ENCODE measurements around the gene TMEM219.

TMEM219 gene

GRCh38 chr16:29992344-29992967 is 30.6 kb downstream of the TMEM219 start:
- no peak overlapping the region for H3K4me3 ChIP-seq
- H3K27ac ChIP-seq = peak overlapping the region in 2 of 21 experiments; percentile 14 to 24

- H3K27ac ChIP-seq = peak overlapping the region in 3 of 21 experiments; percentile 28 to 98 (median 94)
- H3K4me3 ChIP-seq = no peak overlapping the region
Measured at GRCh38 chr16:29993191-29993902, 31.5 kb downstream of the TMEM219 start.

- peak overlapping the region in 2 of 7 experiments; percentile 70 to 88 for H3K4me3 ChIP-seq
- H3K27ac ChIP-seq = peak overlapping the region in 14 of 21 experiments; percentile 85 to 98 (median 94)
Measured at GRCh38 chr16:29993903-29994599, 32.2 kb downstream of the TMEM219 start.

- Histone ChIP-seq H3K27ac (peak overlapping the region in 20 of 21 experiments; percentile 85 to 98 (median 94)), H3K4me3 (peak overlapping the region; percentile 70 to 90 (median 80))
Measured at GRCh38 chr16:29994600-29995323, 32.9 kb downstream of the TMEM219 start.

- peak within 1 kb of the TSS; percentile 70 to 90 (median 80) for H3K4me3 ChIP-seq
- peak within 1 kb of the TSS; percentile 70 to 98 (median 94) for H3K27ac ChIP-seq
Measured at GRCh38 chr16:29995324-29995910, 33.5 kb downstream of the TMEM219 start, which contains the start of gene HIRIP3. TSS of gene HIRIP3 (minus strand) at chr16:29995617. CDS start at chr16:29995605, 12 bp downstream.

GRCh38 chr16:29995911-29996765 is 34.3 kb downstream of the TMEM219 start, which contains the start of gene INO80E:
TSS of gene INO80E (plus strand) at chr16:29996241. CDS start at chr16:29996311, 70 bp downstream.
- peak within 1 kb of the TSS; percentile 70 to 90 (median 80) for H3K4me3 ChIP-seq
- H3K27ac ChIP-seq = peak within 1 kb of the TSS; percentile 70 to 98 (median 94)

- Histone ChIP-seq H3K4me3 (peak overlapping the region; percentile 70 to 90 (median 80)), H3K27ac (peak overlapping the region in 18 of 21 experiments; percentile 85 to 98 (median 94))
Measured at GRCh38 chr16:29996766-29997250, 34.9 kb downstream of the TMEM219 start.

- Histone ChIP-seq H3K27ac (no peak overlapping the region), H3K4me3 (no peak overlapping the region)
Measured at GRCh38 chr16:29999605-30000004, 37.7 kb downstream of the TMEM219 start.

GRCh38 chr16:30000735-30001631 is 39.1 kb downstream of the TMEM219 start:
- no peak overlapping the region for H3K4me3 ChIP-seq

GRCh38 chr16:30002614-30003346 is 40.9 kb downstream of the TMEM219 start:
- H3K27ac ChIP-seq = no peak overlapping the region
- H3K4me3 ChIP-seq = no peak overlapping the region

More at GRCh38 chr16:30000735-30001631, 39.1 kb downstream of the TMEM219 start:
- no peak overlapping the region for H3K27ac ChIP-seq

- Histone ChIP-seq H3K4me3 (no peak overlapping the region), H3K27ac (no peak overlapping the region)
Measured at GRCh38 chr16:30003670-30004423, 42.0 kb downstream of the TMEM219 start.

- no peak overlapping the region for H3K27ac ChIP-seq
- H3K4me3 ChIP-seq = no peak overlapping the region
Measured at GRCh38 chr16:30004424-30004776, 42.5 kb downstream of the TMEM219 start.

- no peak overlapping the region for H3K27ac ChIP-seq
- H3K4me3 ChIP-seq = no peak overlapping the region
Measured at GRCh38 chr16:30004811-30005242, 42.9 kb downstream of the TMEM219 start.

GRCh38 chr16:30005341-30006094 is 43.6 kb downstream of the TMEM219 start:
- H3K27ac ChIP-seq = no peak overlapping the region
- H3K4me3 ChIP-seq = no peak overlapping the region

- H3K4me3 ChIP-seq = no peak overlapping the region
- H3K27ac ChIP-seq = no peak overlapping the region
Measured at GRCh38 chr16:30006095-30006473, 44.2 kb downstream of the TMEM219 start.
